Measurements from ENCODE around the gene SNN. TPM values are rescaled to one million over a fixed set of nuclear protein-coding genes. Genes with fewer than 3 reads are reported as not detected.

The SNN gene
- total RNA-seq, 2 experiments from 2014 or later: 8.2 to 9.5 TPM

Other genes with a start within 250 kb of the SNN start
- 100 to 1,000 TPM; 108 to 110 TPM for gene LITAF, start 81.5 kb upstream of the SNN start, total RNA-seq
- 10 to 100 TPM; 21.7 to 24.4 TPM for gene TXNDC11, start 74.4 kb downstream of the SNN start, total RNA-seq
- 10 to 100 TPM; 62.3 to 67.8 TPM for gene ZC3H7A, start 128.8 kb downstream of the SNN start, total RNA-seq
- gene RSL1D1, start 183.1 kb downstream of the SNN start, total RNA-seq: 100 to 1,000 TPM; 344 TPM
- 100 to 1,000 TPM; 202 to 204 TPM for gene GSPT1, start 247.5 kb downstream of the SNN start, total RNA-seq